Sigmoid colon (tissue), 7 donors: Measurements from ENCODE around the gene CYB5A. TPM values are rescaled to one million over a fixed set of nuclear protein-coding genes. Genes with fewer than 3 reads are reported as not detected.
"Not testable (repeated sequence)": the region's sequence is repeated elsewhere in the genome, so short reads cannot be mapped to it uniquely, and the experiment has no call there.

Experiments
- DNase-seq: peaks from one replicate; pipeline ENCODE4 v3.0.0-alpha.2; 2019
- H3K27ac ChIP-seq, 4 donors: fragments of 200-600 bp; sonication (generic); one replicate each; pipeline ENCODE4 v1.5.1; 2016 to 2019; ENCODE audit warnings: mild to moderate bottlenecking in 1 of 4
- H3K27me3 ChIP-seq, 3 donors: fragments of 200-600 bp; sonication (generic); one replicate each; pipeline ENCODE4 v1.5.1; 2019; ENCODE audit warnings: mild to moderate bottlenecking in 1 of 3
- H3K36me3 ChIP-seq, 4 donors: fragments of 200-600 bp; sonication (generic); one replicate each; pipeline ENCODE4 v1.5.1; 2016 to 2019
- H3K4me1 ChIP-seq, 4 donors: fragments of 200-600 bp; sonication (generic); one replicate each; pipeline ENCODE4 v1.5.1; 2017 to 2019
- H3K4me3 ChIP-seq, 4 donors: fragments of 200-600 bp; sonication (generic); one replicate each; pipeline ENCODE4 v1.5.1; 2017 to 2019; ENCODE audit warnings: mild to moderate bottlenecking in 2 of 4, moderate library complexity in 1 of 4
- H3K9me3 ChIP-seq, 4 donors: fragments of 200-600 bp in 3 of 4; sonication (generic) in 3 of 4; one replicate each; pipeline versions ENCODE4 v1.5.1 to v1.6.1; 2013 to 2019
- EP300 ChIP-seq, 4 donors: sonication (generic); formaldehyde crosslinking; IDR thresholded peaks; one replicate each; pipeline ENCODE4 v1.6.1; 2017; ENCODE audit warnings: antibody characterized with exemption in 4 of 4
- POLR2A ChIP-seq, 2 donors: fragments of 450-650 bp; IDR thresholded peaks; one replicate each; pipeline ENCODE4 v1.6.1; 2016; ENCODE audit warnings: antibody characterized with exemption in 2 of 2, mild to moderate bottlenecking in 2 of 2, moderate library complexity in 2 of 2
- POLR2AphosphoS5 ChIP-seq, 4 donors: sonication (generic); formaldehyde crosslinking; IDR thresholded peaks; one replicate each; pipeline ENCODE4 v1.6.1; 2017; ENCODE audit warnings: antibody characterized with exemption in 4 of 4
- WGBS, 2 donors: extraction: QIAGEN DNeasy Blood & Tissue Kit; methylation state at CpG; one replicate each; pipeline ENCODE4 v1.1.7; 2013; 5-methylcytosine and 5-hydroxymethylcytosine counted together
- intact Hi-C: fragments of 100-400 bp; cut with DNase I; formaldehyde crosslinking; loops from one replicate; pipeline ENCODE4 v1.15.1; 2023
- polyA plus RNA-seq, 3 donors: library from polyadenylated mRNA; stranded (reverse); fragments of 200-250 nt; gene quantifications; one replicate each; pipeline ENCODE4 v1.2.3, GENCODE V29; 2013
- total RNA-seq, 4 donors: library from RNA; depleted of rRNA; stranded (reverse); fragments of >200 nt; gene quantifications; one replicate each; pipeline ENCODE4 v1.1.0, GENCODE V29; 2016
- TF ChIP-seq, protein P1 (sequence below), 4 experiments: fragments of 450-650 bp in 3 of 4; fragments of 200-600 bp in 1 of 4; IDR thresholded peaks; one replicate each; pipeline ENCODE4 v1.5.1; 2016 to 2019; ENCODE audit warnings: antibody characterized with exemption in 4 of 4, mild to moderate bottlenecking in 3 of 4, moderate library complexity in 2 of 4
- donor health status: healthy with polysubstance abuse.
- donor health status: Bipolar disorder and iron deficiency.
- donor health status: healthy.

CYB5A gene
- total and polyA plus RNA-seq, 7 donors, result 137 to 533 (median 164) TPM

DNA sequence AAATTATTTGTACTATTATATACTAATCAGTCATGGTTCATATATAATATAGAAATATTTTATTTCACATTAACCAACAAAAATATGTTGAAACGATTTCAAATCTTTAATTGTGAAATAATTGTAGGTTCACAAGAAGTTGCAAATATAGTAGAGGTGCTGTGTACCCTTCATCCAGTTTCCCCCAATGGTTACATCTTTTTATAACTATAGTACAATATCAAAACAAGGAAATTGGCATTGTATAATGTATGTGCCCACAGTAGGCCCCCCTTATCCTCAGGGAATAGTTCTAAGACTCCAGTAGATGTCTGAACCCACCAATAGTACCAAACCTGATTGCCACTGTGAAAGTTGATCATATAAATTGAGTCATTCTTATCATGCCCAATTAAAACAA is 7.4 kb upstream of the CYB5A start:
- WGBS, 2 donors, result 87 to 97% methylated on average over 1 of the region's 1 CpG
- H3K9me3 ChIP-seq, result no peaks in the 10 kb centered on the region
- H3K4me3 ChIP-seq, result no peak overlapping the region
- no peaks in the 10 kb centered on the region for H3K27me3 ChIP-seq
- no peak for TF ChIP-seq EP300 (IDR thresholded peaks at IDR 0.05)
- TF ChIP-seq POLR2A (IDR thresholded peaks at IDR 0.05), result no peak
- TF ChIP-seq POLR2AphosphoS5 (IDR thresholded peaks at IDR 0.05), result no peak
- TF ChIP-seq, protein P1, sequence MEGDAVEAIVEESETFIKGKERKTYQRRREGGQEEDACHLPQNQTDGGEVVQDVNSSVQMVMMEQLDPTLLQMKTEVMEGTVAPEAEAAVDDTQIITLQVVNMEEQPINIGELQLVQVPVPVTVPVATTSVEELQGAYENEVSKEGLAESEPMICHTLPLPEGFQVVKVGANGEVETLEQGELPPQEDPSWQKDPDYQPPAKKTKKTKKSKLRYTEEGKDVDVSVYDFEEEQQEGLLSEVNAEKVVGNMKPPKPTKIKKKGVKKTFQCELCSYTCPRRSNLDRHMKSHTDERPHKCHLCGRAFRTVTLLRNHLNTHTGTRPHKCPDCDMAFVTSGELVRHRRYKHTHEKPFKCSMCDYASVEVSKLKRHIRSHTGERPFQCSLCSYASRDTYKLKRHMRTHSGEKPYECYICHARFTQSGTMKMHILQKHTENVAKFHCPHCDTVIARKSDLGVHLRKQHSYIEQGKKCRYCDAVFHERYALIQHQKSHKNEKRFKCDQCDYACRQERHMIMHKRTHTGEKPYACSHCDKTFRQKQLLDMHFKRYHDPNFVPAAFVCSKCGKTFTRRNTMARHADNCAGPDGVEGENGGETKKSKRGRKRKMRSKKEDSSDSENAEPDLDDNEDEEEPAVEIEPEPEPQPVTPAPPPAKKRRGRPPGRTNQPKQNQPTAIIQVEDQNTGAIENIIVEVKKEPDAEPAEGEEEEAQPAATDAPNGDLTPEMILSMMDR (IDR thresholded peaks at IDR 0.05), result no peak
- H3K36me3 ChIP-seq, result no peaks in the 10 kb centered on the region
- intact Hi-C loops, result no loop called here
- peaks cover 0 to 10% (median 3%) of the 10 kb centered on the region in 4 donors for H3K4me1 ChIP-seq
- H3K27ac ChIP-seq, result no peak overlapping the region
- DNase-seq, result no peak

DNA sequence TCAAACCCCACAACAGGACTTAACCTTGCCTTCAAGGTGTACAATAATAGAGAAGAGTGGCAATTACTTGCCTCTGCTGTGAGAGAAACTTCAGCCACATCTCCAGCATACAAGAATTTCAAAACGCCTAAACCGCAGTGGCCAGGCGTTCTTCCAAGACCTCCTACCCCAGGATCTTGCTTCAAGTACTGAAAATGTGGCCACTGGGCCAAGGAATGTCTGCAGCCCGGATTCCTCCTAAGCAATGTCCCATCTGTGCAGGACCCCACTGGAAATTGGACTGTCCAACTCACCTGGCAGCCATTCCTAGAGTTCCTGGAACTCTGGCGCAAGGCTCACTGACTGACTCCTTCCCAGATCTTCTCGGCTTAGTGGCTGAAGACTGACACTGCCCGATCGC is 2.8 kb upstream of the CYB5A start:
- TF ChIP-seq, protein P1 (IDR thresholded peaks at IDR 0.05), result no peak
- no peak for TF ChIP-seq POLR2A (IDR thresholded peaks at IDR 0.05)
- no peak for TF ChIP-seq EP300 (IDR thresholded peaks at IDR 0.05)
- TF ChIP-seq POLR2AphosphoS5 (IDR thresholded peaks at IDR 0.05), result no peak

DNA sequence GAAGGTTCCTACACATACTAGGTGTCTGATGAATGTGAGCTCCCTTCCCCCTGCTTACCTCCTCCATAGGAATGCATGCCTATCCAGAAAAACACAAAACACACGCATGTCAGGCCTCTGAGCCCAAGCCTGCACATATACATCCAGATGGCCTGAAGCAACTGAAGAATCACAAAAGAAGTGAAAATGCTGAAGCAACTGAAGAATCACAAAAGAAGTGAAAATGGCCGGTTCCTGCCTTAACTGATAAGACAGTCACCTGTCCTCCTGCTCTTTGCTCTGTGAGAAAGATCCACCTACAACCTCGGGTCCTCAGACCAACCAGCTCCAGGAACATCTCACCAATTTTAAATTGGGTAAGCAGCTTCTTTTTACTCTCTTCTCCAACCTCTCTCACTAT is 1.2 kb upstream of the CYB5A start:
- DNase-seq, H3K9me3 ChIP-seq, H3K36me3 ChIP-seq, H3K4me3 ChIP-seq, H3K27me3 ChIP-seq: not testable (repeated sequence)
- intact Hi-C loops, result loop anchor here (2.0 to 5.0 kb wide), 2 partner anchors 49 to 204 kb away; partner anchors contain the start of gene CNDP2
- 86 to 94% methylated on average over 3 of the region's 3 CpGs for WGBS, 2 donors
- peak overlapping the region in 3 of 4 donors; percentile 81 to 88 (median 88) for H3K27ac ChIP-seq
- H3K4me1 ChIP-seq, result peaks cover 0 to 42% (median 34%) of the 10 kb centered on the region in 4 donors

More for the DNA sequence above, 2.8 kb upstream of the CYB5A start:
- Histone ChIP-seq H3K4me1 (peaks cover 0 to 28% (median 19%) of the 10 kb centered on the region in 4 donors), H3K27ac (no peak overlapping the region), H3K4me3 (no peak overlapping the region), H3K9me3 (no peaks in the 10 kb centered on the region), H3K27me3 (no peaks in the 10 kb centered on the region), H3K36me3 (no peaks in the 10 kb centered on the region)
- WGBS, 2 donors, result 90 to 96% methylated on average over 8 of the region's 8 CpGs
- intact Hi-C loops, result loop anchor here (5.0 kb wide), 1 partner anchor 48 kb away; no protein-coding TSS in a partner anchor
- peak; percentile 80 for DNase-seq

DNA sequence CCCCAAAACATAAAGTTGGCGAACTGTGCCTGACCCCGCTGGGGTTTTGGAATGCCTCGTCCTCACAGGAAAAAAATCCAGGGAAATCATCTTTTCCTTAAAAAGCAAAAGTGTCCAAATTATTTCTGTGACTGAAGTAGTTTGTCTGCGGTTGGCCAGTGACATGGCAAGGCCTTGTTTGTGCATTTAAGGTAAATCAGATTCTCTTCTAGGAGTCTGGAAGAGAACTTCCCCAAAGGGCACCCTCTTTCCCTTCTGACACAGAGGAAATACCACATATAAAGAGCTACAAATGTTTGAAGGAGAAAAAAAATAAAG is 737 bp upstream of the CYB5A start:
- Histone ChIP-seq H3K4me3 (peak overlapping the region; percentile 71 to 94 (median 84)), H3K9me3 (no peaks in the 10 kb centered on the region), H3K36me3 (no peaks in the 10 kb centered on the region), H3K27me3 (no peaks in the 10 kb centered on the region), H3K27ac (peak overlapping the region; percentile 80 to 88 (median 84)), H3K4me1 (peaks cover 0 to 46% (median 38%) of the 10 kb centered on the region in 4 donors)
- WGBS, 2 donors, result 6 to 10% methylated on average over 4 of the region's 4 CpGs
- TF ChIP-seq, protein P1 (IDR thresholded peaks at IDR 0.05), result no peak
- intact Hi-C loops, result loop anchor here (2.0 to 5.0 kb wide), 2 partner anchors 50 to 204 kb away; partner anchors contain the start of gene CNDP2
- no peak for DNase-seq

DNA sequence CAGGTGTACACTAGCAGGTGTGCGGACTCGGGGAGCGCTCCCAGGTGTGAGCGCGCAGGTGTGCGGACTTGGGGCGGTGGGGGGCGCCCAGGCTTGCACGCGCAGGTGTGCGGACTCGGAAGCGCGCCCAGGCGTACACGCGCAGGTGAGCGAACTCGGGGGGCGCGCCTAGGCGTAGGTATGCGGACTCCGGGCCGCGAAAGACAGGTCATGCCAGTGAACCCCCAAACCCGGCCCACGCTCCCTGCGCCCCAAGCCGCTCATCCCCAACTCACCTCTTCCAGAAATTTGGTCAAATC is 342 bp downstream of the CYB5A start:
- no peak for TF ChIP-seq EP300 (IDR thresholded peaks at IDR 0.05)
- no peak for TF ChIP-seq POLR2AphosphoS5 (IDR thresholded peaks at IDR 0.05)
- TF ChIP-seq, protein P1 (IDR thresholded peaks at IDR 0.05), result no peak
- no peak for TF ChIP-seq POLR2A (IDR thresholded peaks at IDR 0.05)
- peak overlapping the region; percentile 71 to 94 (median 84) for H3K4me3 ChIP-seq
- no peaks in the 10 kb centered on the region for H3K27me3 ChIP-seq
- H3K27ac ChIP-seq, result peak overlapping the region; percentile 80 to 88 (median 84)
- no peaks in the 10 kb centered on the region for H3K36me3 ChIP-seq
- DNase-seq, result no peak
- H3K4me1 ChIP-seq, result peaks cover 0 to 56% (median 48%) of the 10 kb centered on the region in 4 donors
- no peaks in the 10 kb centered on the region for H3K9me3 ChIP-seq
- 1% methylated on average over 30 of the region's 30 CpGs for WGBS, 2 donors
- intact Hi-C loops, result loop anchor here (5.0 kb wide), 1 partner anchor 51 kb away; no protein-coding TSS in a partner anchor
